RPMI8226 (cell line): ENCODE data around the gene C14orf119.

Experiments used
- DNase-seq: peaks from one replicate; pipeline ENCODE4 v3.0.0-alpha.2; 2015

C14orf119 gene

GRCh38 chr14:23112359-23113178 lies 17.3 kb downstream of the C14orf119 start:
- no peak for DNase-seq

- DNase-seq = no peak
These were observed 18.3 kb downstream of the C14orf119 start for GRCh38 chr14:23113431-23114119.

GRCh38 chr14:23114120-23114458 lies 18.8 kb downstream of the C14orf119 start:
- no peak for DNase-seq

GRCh38 chr14:23114669-23115038 lies 19.3 kb downstream of the C14orf119 start:
- no peak for DNase-seq

GRCh38 chr14:23115039-23115731 lies 19.9 kb downstream of the C14orf119 start:
- DNase-seq = no peak

GRCh38 chr14:23115918-23116317 lies 20.6 kb downstream of the C14orf119 start:
- no peak for DNase-seq

- no peak for DNase-seq
These were observed 22.2 kb downstream of the C14orf119 start for GRCh38 chr14:23117371-23118020.

- no peak for DNase-seq
These were observed 23.4 kb downstream of the C14orf119 start, which contains the start of gene CEBPE for GRCh38 chr14:23118506-23119362. CEBPE (minus strand) TSS chr14:23119255; CDS start chr14:23119091, 164 bp downstream.

GRCh38 chr14:23119363-23120327 lies 24.3 kb downstream of the C14orf119 start:
- no peak for DNase-seq

GRCh38 chr14:23120541-23121251 lies 25.4 kb downstream of the C14orf119 start:
- peak; percentile 82 for DNase-seq

- DNase-seq = peak; percentile 88
These were observed 26.1 kb downstream of the C14orf119 start for GRCh38 chr14:23121361-23121771.

GRCh38 chr14:23122086-23122485 lies 26.8 kb downstream of the C14orf119 start:
- no peak for DNase-seq

GRCh38 chr14:23123419-23123818 lies 28.1 kb downstream of the C14orf119 start:
- DNase-seq = peak; percentile 71

GRCh38 chr14:23124337-23124954 lies 29.1 kb downstream of the C14orf119 start:
- DNase-seq = no peak

- DNase-seq = no peak
These were observed 29.7 kb downstream of the C14orf119 start for GRCh38 chr14:23125011-23125410.

GRCh38 chr14:23125933-23126524 lies 30.7 kb downstream of the C14orf119 start:
- no peak for DNase-seq

GRCh38 chr14:23126548-23127278 lies 31.4 kb downstream of the C14orf119 start:
- no peak for DNase-seq

- no peak for DNase-seq
These were observed 32.6 kb downstream of the C14orf119 start for GRCh38 chr14:23127861-23128260.
